HepG2 (cell line): ENCODE results near the gene ATF6.

Source experiments
- AFF4 ChIP-seq: sonication (generic); formaldehyde crosslinking; IDR thresholded peaks from 2 replicates; pipeline ENCODE4 v1.4.0; 2020; ENCODE audit warnings: missing genetic modification reagents
- ATF3 ChIP-seq: sonication (generic); formaldehyde crosslinking; IDR thresholded peaks from 2 replicates; pipeline ENCODE4 v1.4.0; 2020; ENCODE audit warnings: missing genetic modification reagents
- ETS1 ChIP-seq: sonication (generic); formaldehyde crosslinking; IDR thresholded peaks from 2 replicates; pipeline ENCODE4 v1.4.0; 2020; ENCODE audit warnings: missing genetic modification reagents
- HCFC1 ChIP-seq: fragments of 150-350 bp; IDR thresholded peaks from 2 replicates; pipeline ENCODE4 v1.6.1; 2014; ENCODE audit warnings: low read depth, low read length
- PHF8 ChIP-seq: sonication (generic); formaldehyde crosslinking; IDR thresholded peaks from 2 replicates; pipeline ENCODE4 v1.5.0; 2020; ENCODE audit warnings: missing genetic modification reagents
- POLR2A ChIP-seq, 2 experiments: IDR thresholded peaks; 2 replicates each; pipeline ENCODE4 v1.6.1; 2011; ENCODE audit warnings: low read depth in 2 of 2, low read length in 2 of 2, mild to moderate bottlenecking in 1 of 2, moderate library complexity in 1 of 2; ENCODE audit not compliant: insufficient read depth in 1 of 2
- RARG ChIP-seq: sonication (generic); formaldehyde crosslinking; IDR thresholded peaks from 2 replicates; pipeline ENCODE4 v1.4.0; 2020; ENCODE audit warnings: low read depth, mild to moderate bottlenecking, missing genetic modification reagents
- SNRNP70 ChIP-seq: fragments of 200-400 bp; formaldehyde crosslinking; IDR thresholded peaks from 2 replicates; pipeline ENCODE4 v1.6.1; 2017; ENCODE audit warnings: mild to moderate bottlenecking, low read depth, low read length, moderate library complexity
- SRF ChIP-seq: IDR thresholded peaks from 2 replicates; pipeline ENCODE4 v1.6.1; 2011; ENCODE audit warnings: mild to moderate bottlenecking, low read depth, low read length, moderate library complexity
- STAG1 ChIP-seq: sonication (generic); formaldehyde crosslinking; IDR thresholded peaks from 2 replicates; pipeline ENCODE4 v1.4.0; 2020; ENCODE audit warnings: missing genetic modification reagents
- TFE3 ChIP-seq: IDR thresholded peaks from 2 replicates; pipeline ENCODE4 v1.6.1; 2016
- ZBTB7A ChIP-seq: sonication (generic); formaldehyde crosslinking; IDR thresholded peaks from 2 replicates; pipeline ENCODE4 v1.8.0; 2022; ENCODE audit warnings: mild to moderate bottlenecking, missing genetic modification reagents
- ZNF232 ChIP-seq: sonication (generic); formaldehyde crosslinking; IDR thresholded peaks from 2 replicates; pipeline ENCODE4 v1.4.0; 2020; ENCODE audit warnings: missing genetic modification reagents, borderline replicate concordance
- ZNF263 ChIP-seq: sonication (generic); formaldehyde crosslinking; IDR thresholded peaks from 2 replicates; pipeline ENCODE4 v1.4.0; 2020; ENCODE audit warnings: missing genetic modification reagents

- no peak for TF ChIP-seq RARG
- no peak for TF ChIP-seq ZNF263 (CRISPR knock-in tag)
- TF ChIP-seq ATF3 (CRISPR knock-in tag) = no peak
- TF ChIP-seq STAG1 (CRISPR knock-in tag) = no peak
- TF ChIP-seq ZNF232 (CRISPR knock-in tag) = no peak
- no peak for TF ChIP-seq POLR2A (IDR thresholded peaks at IDR 0.05; ENCODE audit: insufficient read depth in 1 of 2, low read depth in 2 of 2, low read length in 2 of 2)
- no peak for TF ChIP-seq PHF8
- no peak for TF ChIP-seq ETS1 (CRISPR knock-in tag)
- no peak for TF ChIP-seq ZBTB7A (CRISPR knock-in tag)
- no peak for TF ChIP-seq SRF
- TF ChIP-seq TFE3 (CRISPR knock-in tag) = no peak
- TF ChIP-seq HCFC1 = no peak
- TF ChIP-seq AFF4 (CRISPR knock-in tag) = no peak
- TF ChIP-seq SNRNP70 = no peak
These were observed 77.0 kb downstream of the ATF6 start for GRCh38 chr1:161843156-161843555.
